PC-9 (cell line): ENCODE results near the gene MAPK10. TPM values are rescaled to one million over a fixed set of nuclear protein-coding genes. Genes with fewer than 3 reads are reported as not detected.
A peak's percentile ranks its signal among the peaks of the same experiment; 100 is the strongest.

Source experiments
- BruUV-seq: library from RNA; stranded (reverse); fragments of 400-500 nt; replicated peaks from 2 replicates; lab custom pipeline; 2021; lab: Mats Ljungman, UMichigan
- CTCF ChIA-PET: fragments of 300-600 bp; sonication (Branson Sonifier 250); formaldehyde crosslinking; loops from one replicate; lab custom pipeline; 2022; ENCODE audit warnings: antibody characterized with exemption; lab: Charles Lee
- POLR2A ChIA-PET: fragments of 300-600 bp; sonication (Branson Sonifier 250); formaldehyde crosslinking; loops from one replicate; lab custom pipeline; 2022; ENCODE audit warnings: antibody characterized with exemption; ENCODE audit not compliant: unreplicated experiment; lab: Charles Lee
- DNase-seq, 2 experiments: peaks; one replicate each; pipeline versions ENCODE4 v3.0.0 to v3.0.0-alpha.2; 2015 to 2022; ENCODE audit warnings: mixed read lengths in 1 of 2
- H2AFZ ChIP-seq: fragments of 200-600 bp; sonication (generic); 2 replicates; pipeline ENCODE4 v1.8.1; 2017; ENCODE audit warnings: antibody characterized with exemption
- H3F3A ChIP-seq: fragments of 200-600 bp; sonication (generic); 2 replicates; pipeline ENCODE4 v1.8.1; 2017; ENCODE audit warnings: antibody characterized with exemption, mild to moderate bottlenecking, low read depth; ENCODE audit not compliant: insufficient read depth
- H3K27ac ChIP-seq: fragments of 200-600 bp; sonication (generic); 2 replicates; pipeline ENCODE4 v1.6.1; 2016; ENCODE audit warnings: mixed run types
- H3K27me3 ChIP-seq: fragments of 200-600 bp; sonication (generic); 2 replicates; pipeline ENCODE4 v1.6.1; 2016; ENCODE audit warnings: low read depth, mixed run types; ENCODE audit not compliant: insufficient read depth
- H3K36me3 ChIP-seq: fragments of 200-600 bp; sonication (generic); 2 replicates; pipeline ENCODE4 v1.6.1; 2016; ENCODE audit warnings: low read depth, mixed run types
- H3K4me1 ChIP-seq: fragments of 200-600 bp; sonication (generic); replicated peaks from 2 replicates; pipeline ENCODE4 v1.6.1; 2016; ENCODE audit warnings: mixed run types; ENCODE audit not compliant: insufficient read depth
- H3K4me2 ChIP-seq: fragments of 200-600 bp; sonication (generic); 2 replicates; pipeline ENCODE4 v1.6.1; 2017; ENCODE audit warnings: mixed run types
- H3K4me3 ChIP-seq: fragments of 200-600 bp; sonication (generic); 2 replicates; pipeline ENCODE4 v1.6.1; 2016; ENCODE audit warnings: mixed run types
- H3K79me2 ChIP-seq: fragments of 200-600 bp; sonication (generic); 2 replicates; pipeline ENCODE4 v1.6.1; 2017; ENCODE audit warnings: low read depth, mixed run types
- H3K9me2 ChIP-seq: fragments of 200-600 bp; sonication (generic); 2 replicates; pipeline ENCODE4 v1.8.1; 2017; ENCODE audit warnings: mild to moderate bottlenecking; ENCODE audit not compliant: insufficient read depth
- H3K9me3 ChIP-seq: fragments of 200-600 bp; sonication (generic); 2 replicates; pipeline ENCODE4 v1.8.1; 2016; ENCODE audit warnings: low read depth; ENCODE audit not compliant: insufficient read depth
- H4K20me1 ChIP-seq: fragments of 200-600 bp; sonication (generic); 2 replicates; pipeline ENCODE4 v1.8.1; 2017; ENCODE audit not compliant: insufficient read depth
- CTCF ChIP-seq: fragments of 200-600 bp; sonication (generic); conservative IDR thresholded peaks from 2 replicates; pipeline ENCODE4 v1.6.1; 2017; ENCODE audit warnings: mixed run types, antibody characterized with exemption, mild to moderate bottlenecking, moderate library complexity
- EZH2 ChIP-seq: fragments of 200-600 bp; sonication (generic); IDR thresholded peaks from 2 replicates; pipeline ENCODE4 v1.8.0; 2017; ENCODE audit warnings: antibody characterized with exemption, low read depth
- intact Hi-C: fragments of 100-400 bp; cut with micrococcal nuclease; formaldehyde crosslinking; loops from one replicate; pipeline ENCODE4 v1.10.0; 2022; ENCODE audit not compliant: unreplicated experiment
- total RNA-seq: library from RNA; stranded (reverse); gene quantifications from 2 replicates; pipeline ENCODE4 v1.2.3, GENCODE V29; 2021

The MAPK10 gene
- total RNA-seq, 1 experiment from 2014 or later: 4.2 TPM

- Histone ChIP-seq H3K36me3 (no peaks in the 10 kb centered on the region), H4K20me1 (no peaks in the 10 kb centered on the region), H2AFZ (no peak overlapping the region), H3K27me3 (no peaks in the 10 kb centered on the region), H3K4me1 (peaks cover 4% of the 10 kb centered on the region), H3K9me3 (no peaks in the 10 kb centered on the region), H3K9me2 (no peaks in the 10 kb centered on the region), H3K27ac (no peak overlapping the region), H3K4me3 (no peak overlapping the region), H3K79me2 (no peaks in the 10 kb centered on the region), H3F3A (no peaks in the 10 kb centered on the region), H3K4me2 (no peak overlapping the region)
- TF ChIP-seq CTCF (no peak), EZH2 (no peak)
- CTCF ChIA-PET: no interaction called here
- intact Hi-C loops: no loop called here
- POLR2A ChIA-PET: no interaction called here
- DNase-seq: no peak
- BruUV-seq: no TSS peak
Observed at GRCh38 chr4:86344127-86344526, 15.7 kb downstream of the MAPK10 start.

DNA sequence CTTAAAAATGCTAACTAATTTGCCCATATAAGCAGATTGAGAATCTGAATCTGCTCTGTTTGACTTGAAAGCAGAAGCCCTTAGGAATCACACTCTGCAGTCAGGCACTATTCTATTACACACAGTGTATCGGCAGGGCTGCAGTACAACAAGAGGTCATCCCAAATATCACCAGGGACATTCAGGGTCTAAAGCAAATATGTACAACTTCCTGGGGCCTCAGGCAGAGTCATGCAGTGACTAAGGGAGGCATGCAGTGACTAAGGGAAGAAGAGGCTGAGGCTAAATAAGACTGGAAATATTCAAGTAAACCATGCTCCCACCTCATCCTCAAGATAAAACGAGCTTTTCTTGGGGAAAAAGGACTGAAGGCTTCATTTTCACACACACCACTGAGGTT is 20.9 kb downstream of the MAPK10 start:
- no peaks in the 10 kb centered on the region for H3K9me3 ChIP-seq
- no peaks in the 10 kb centered on the region for H3K79me2 ChIP-seq
- ChIA-PET CTCF (no interaction called here), POLR2A (interaction anchor here (0.9 kb wide), 1 partner anchor 40 kb away, joined by 4 read pairs; no protein-coding TSS in a partner anchor)
- H3K27me3 ChIP-seq: no peaks in the 10 kb centered on the region
- H3K4me3 ChIP-seq: no peak overlapping the region
- no TSS peak for BruUV-seq
- peak overlapping the region; percentile 64; the same call in 1 of the 2 replicates for H2AFZ ChIP-seq
- TF ChIP-seq CTCF: no peak
- TF ChIP-seq EZH2: no peak
- intact Hi-C loops: loop anchor here (1.0 kb wide), 1 partner anchor 157 kb away; no protein-coding TSS in a partner anchor
- peak overlapping the region; percentile 66 for H3K27ac ChIP-seq
- H3K4me1 ChIP-seq: peaks cover 12% of the 10 kb centered on the region
- no peaks in the 10 kb centered on the region for H3K36me3 ChIP-seq
- H3K9me2 ChIP-seq: no peaks in the 10 kb centered on the region
- no peaks in the 10 kb centered on the region for H3F3A ChIP-seq
- peak overlapping the region; percentile 33 for H3K4me2 ChIP-seq
- H4K20me1 ChIP-seq: no peaks in the 10 kb centered on the region
- peak; percentile 47 to 80 for DNase-seq

GRCh38 chr4:86338521-86338920 is 21.3 kb downstream of the MAPK10 start:
- H3K27ac ChIP-seq: peak overlapping the region; percentile 66
- H3K4me3 ChIP-seq: no peak overlapping the region
- H3K9me3 ChIP-seq: no peaks in the 10 kb centered on the region
- no peaks in the 10 kb centered on the region for H4K20me1 ChIP-seq
- H2AFZ ChIP-seq: no peak overlapping the region
- DNase-seq: no peak
- peaks cover 12% of the 10 kb centered on the region for H3K4me1 ChIP-seq
- H3K4me2 ChIP-seq: peak overlapping the region; percentile 33
- H3K79me2 ChIP-seq: no peaks in the 10 kb centered on the region
- CTCF ChIA-PET: no interaction called here
- TF ChIP-seq CTCF: no peak
- no peak for TF ChIP-seq EZH2
- BruUV-seq: no TSS peak
- H3F3A ChIP-seq: no peaks in the 10 kb centered on the region
- intact Hi-C loops: no loop called here
- no peaks in the 10 kb centered on the region for H3K27me3 ChIP-seq
- H3K36me3 ChIP-seq: no peaks in the 10 kb centered on the region
- H3K9me2 ChIP-seq: no peaks in the 10 kb centered on the region
- POLR2A ChIA-PET: interaction anchor here (0.9 kb wide), 1 partner anchor 40 kb away, joined by 4 read pairs; no protein-coding TSS in a partner anchor
